ENCODE results near the gene BTBD6. TPM values are rescaled to one million over a fixed set of nuclear protein-coding genes. Genes with fewer than 3 reads are reported as not detected.

BTBD6 gene
- total RNA-seq, 1 experiment from 2014 or later: 0.26 TPM

DNA sequence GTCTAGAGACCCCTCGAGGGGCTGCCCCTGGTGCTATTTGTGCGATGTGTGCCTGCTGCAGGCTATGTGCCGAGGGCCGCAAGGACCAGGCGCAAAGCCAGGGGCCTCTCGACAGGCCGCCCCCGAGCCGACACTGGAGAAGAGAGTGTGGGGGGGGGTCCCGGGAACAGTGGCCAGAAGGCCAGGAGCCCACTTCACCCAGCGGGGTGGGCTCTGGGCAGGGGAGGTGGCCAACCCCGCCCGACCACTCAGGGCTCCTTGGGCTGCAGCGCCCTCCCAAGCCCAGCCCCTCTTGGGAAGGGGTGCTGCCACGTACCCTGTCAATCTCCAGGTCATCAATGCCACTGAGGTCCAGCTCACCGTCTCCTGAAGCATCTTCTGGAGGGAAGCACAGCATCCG is 28.6 kb upstream of the BTBD6 start:
- no peak for ATAC-seq
- in situ Hi-C loops (cut with HindIII; ENCODE audit: low pct_unique_long_range_greater_than_20kb, low sequenced_read_pairs): no loop called here
- Histone ChIP-seq H3K36me3 (ENCODE audit: control insufficient read depth, insufficient read depth, low read length) (0 out of 2 replicates have a peak, but pooled peaks cover 2% of the 10 kb centered on the region), H3K27me3 (ENCODE audit: control insufficient read depth, insufficient read depth, low read length) (no peaks in the 10 kb centered on the region), H3K9me3 (ENCODE audit: control insufficient read depth, insufficient read depth, low read depth, low read length) (no peaks in the 10 kb centered on the region), H3K4me3 (ENCODE audit: low read depth in 2 of 2, low read length in 2 of 2) (no peak overlapping the region), H3K27ac (ENCODE audit: low read length) (no peak overlapping the region), H3K4me1 (ENCODE audit: control insufficient read depth, insufficient read depth, low read length) (no peaks in the 10 kb centered on the region)
- DNase-seq (ENCODE audit: low read depth, low spot score): no peak
- CTCF ChIA-PET: no interaction called here
- TF ChIP-seq TCF7L2 (IDR thresholded peaks at IDR 0.05; ENCODE audit: low read depth, low read length) (no peak), SIN3A (IDR thresholded peaks at IDR 0.05; ENCODE audit: borderline replicate concordance, insufficient read depth, low read depth, low read length) (no peak), POLR2AphosphoS5 (IDR thresholded peaks at IDR 0.05; ENCODE audit: low read depth, low read length) (no peak)
- TF ChIP-seq, protein P1, sequence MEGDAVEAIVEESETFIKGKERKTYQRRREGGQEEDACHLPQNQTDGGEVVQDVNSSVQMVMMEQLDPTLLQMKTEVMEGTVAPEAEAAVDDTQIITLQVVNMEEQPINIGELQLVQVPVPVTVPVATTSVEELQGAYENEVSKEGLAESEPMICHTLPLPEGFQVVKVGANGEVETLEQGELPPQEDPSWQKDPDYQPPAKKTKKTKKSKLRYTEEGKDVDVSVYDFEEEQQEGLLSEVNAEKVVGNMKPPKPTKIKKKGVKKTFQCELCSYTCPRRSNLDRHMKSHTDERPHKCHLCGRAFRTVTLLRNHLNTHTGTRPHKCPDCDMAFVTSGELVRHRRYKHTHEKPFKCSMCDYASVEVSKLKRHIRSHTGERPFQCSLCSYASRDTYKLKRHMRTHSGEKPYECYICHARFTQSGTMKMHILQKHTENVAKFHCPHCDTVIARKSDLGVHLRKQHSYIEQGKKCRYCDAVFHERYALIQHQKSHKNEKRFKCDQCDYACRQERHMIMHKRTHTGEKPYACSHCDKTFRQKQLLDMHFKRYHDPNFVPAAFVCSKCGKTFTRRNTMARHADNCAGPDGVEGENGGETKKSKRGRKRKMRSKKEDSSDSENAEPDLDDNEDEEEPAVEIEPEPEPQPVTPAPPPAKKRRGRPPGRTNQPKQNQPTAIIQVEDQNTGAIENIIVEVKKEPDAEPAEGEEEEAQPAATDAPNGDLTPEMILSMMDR (IDR thresholded peaks at IDR 0.05): no peak
- TF ChIP-seq, protein P2, sequence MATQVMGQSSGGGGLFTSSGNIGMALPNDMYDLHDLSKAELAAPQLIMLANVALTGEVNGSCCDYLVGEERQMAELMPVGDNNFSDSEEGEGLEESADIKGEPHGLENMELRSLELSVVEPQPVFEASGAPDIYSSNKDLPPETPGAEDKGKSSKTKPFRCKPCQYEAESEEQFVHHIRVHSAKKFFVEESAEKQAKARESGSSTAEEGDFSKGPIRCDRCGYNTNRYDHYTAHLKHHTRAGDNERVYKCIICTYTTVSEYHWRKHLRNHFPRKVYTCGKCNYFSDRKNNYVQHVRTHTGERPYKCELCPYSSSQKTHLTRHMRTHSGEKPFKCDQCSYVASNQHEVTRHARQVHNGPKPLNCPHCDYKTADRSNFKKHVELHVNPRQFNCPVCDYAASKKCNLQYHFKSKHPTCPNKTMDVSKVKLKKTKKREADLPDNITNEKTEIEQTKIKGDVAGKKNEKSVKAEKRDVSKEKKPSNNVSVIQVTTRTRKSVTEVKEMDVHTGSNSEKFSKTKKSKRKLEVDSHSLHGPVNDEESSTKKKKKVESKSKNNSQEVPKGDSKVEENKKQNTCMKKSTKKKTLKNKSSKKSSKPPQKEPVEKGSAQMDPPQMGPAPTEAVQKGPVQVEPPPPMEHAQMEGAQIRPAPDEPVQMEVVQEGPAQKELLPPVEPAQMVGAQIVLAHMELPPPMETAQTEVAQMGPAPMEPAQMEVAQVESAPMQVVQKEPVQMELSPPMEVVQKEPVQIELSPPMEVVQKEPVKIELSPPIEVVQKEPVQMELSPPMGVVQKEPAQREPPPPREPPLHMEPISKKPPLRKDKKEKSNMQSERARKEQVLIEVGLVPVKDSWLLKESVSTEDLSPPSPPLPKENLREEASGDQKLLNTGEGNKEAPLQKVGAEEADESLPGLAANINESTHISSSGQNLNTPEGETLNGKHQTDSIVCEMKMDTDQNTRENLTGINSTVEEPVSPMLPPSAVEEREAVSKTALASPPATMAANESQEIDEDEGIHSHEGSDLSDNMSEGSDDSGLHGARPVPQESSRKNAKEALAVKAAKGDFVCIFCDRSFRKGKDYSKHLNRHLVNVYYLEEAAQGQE (IDR thresholded peaks at IDR 0.05; ENCODE audit: insufficient read depth in 1 of 2, low read depth in 2 of 2, low read length in 1 of 2): no peak
- POLR2A ChIA-PET: no interaction called here
- intact Hi-C loops (cut with micrococcal nuclease; ENCODE audit: unreplicated experiment): no loop called here
- BruUV-seq (replicated peaks): no TSS peak

DNA sequence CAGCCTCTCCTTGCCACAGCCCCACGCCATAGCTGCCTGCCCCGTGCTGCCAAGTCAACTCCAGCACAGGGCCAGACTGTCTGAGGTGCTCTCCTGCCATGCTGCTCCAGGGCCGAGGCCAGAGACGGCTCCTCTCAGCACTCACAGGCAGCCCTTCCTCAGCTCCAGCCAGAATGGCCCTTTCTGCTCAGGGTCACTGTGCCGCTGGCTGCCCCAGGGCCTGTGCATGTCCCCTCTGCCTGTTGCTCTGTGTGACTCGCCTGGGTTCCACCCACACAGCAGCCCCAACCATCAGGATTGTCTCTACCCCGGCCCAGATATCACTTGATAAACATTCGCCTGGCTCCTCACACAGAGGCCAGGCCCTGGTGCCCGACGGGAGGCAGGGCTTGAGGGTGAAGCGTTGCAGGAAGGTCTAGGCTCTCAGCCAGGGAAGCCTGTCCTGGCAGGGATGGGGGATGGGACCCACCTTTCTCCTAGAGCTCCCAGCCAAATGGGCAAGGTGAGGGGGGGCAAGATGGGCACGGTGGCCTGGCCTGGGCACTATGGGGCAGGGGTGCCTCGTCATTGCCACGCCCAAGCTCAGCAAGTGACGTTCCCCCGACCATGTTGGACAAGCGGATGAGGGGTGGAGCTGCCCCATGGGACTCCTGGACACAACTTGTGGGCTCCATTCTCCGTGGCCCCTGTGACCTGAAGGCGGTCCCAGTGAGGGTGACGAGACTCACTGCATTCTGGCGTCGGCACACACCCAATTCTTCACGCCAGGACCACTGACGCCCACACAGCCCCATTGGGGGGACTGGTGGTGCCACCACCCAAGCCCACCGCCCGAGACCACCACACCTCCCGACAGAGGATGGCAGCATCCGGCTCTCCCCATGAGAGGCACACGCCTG is 27.4 kb upstream of the BTBD6 start:
- H3K4me1 ChIP-seq (ENCODE audit: control insufficient read depth, insufficient read depth, low read length): no peaks in the 10 kb centered on the region
- in situ Hi-C loops (cut with HindIII; ENCODE audit: low pct_unique_long_range_greater_than_20kb, low sequenced_read_pairs): no loop called here
- no peaks in the 10 kb centered on the region for H3K9me3 ChIP-seq (ENCODE audit: control insufficient read depth, insufficient read depth, low read depth, low read length)
- no peaks in the 10 kb centered on the region for H3K27me3 ChIP-seq (ENCODE audit: control insufficient read depth, insufficient read depth, low read length)
- no peak overlapping the region for H3K4me3 ChIP-seq (ENCODE audit: low read depth in 2 of 2, low read length in 2 of 2)
- ChIA-PET CTCF (no interaction called here), POLR2A (no interaction called here)
- no peak overlapping the region for H3K27ac ChIP-seq (ENCODE audit: low read length)
- no peak for TF ChIP-seq SIN3A (IDR thresholded peaks at IDR 0.05; ENCODE audit: borderline replicate concordance, insufficient read depth, low read depth, low read length)
- no peak for TF ChIP-seq TCF7L2 (IDR thresholded peaks at IDR 0.05; ENCODE audit: low read depth, low read length)
- TF ChIP-seq, protein P1 (IDR thresholded peaks at IDR 0.05): no peak
- TF ChIP-seq, protein P2 (IDR thresholded peaks at IDR 0.05; ENCODE audit: insufficient read depth in 1 of 2, low read depth in 2 of 2, low read length in 1 of 2): no peak
- TF ChIP-seq POLR2AphosphoS5 (IDR thresholded peaks at IDR 0.05; ENCODE audit: low read depth, low read length): no peak
- DNase-seq (ENCODE audit: low read depth, low spot score): no peak
- 0 out of 2 replicates have a peak, but pooled peaks have one; percentile 28 for ATAC-seq
- no TSS peak for BruUV-seq (replicated peaks)
- intact Hi-C loops (cut with micrococcal nuclease; ENCODE audit: unreplicated experiment): no loop called here
- H3K36me3 ChIP-seq (ENCODE audit: control insufficient read depth, insufficient read depth, low read length): 0 out of 2 replicates have a peak, but pooled peaks cover 2% of the 10 kb centered on the region

Measured in Panc1 (cell line).